GM23338 (cell line): ENCODE measurements around the gene MEGF11. TPM values are rescaled to one million over a fixed set of nuclear protein-coding genes. Genes with fewer than 3 reads are reported as not detected.

Experiments used
- ATAC-seq: fragments of 200-7000 bp; cut with Tn5 transposase; 3 replicates; pipeline ENCODE4 v1.9.1; 2020
- DNase-seq: peaks from one replicate; pipeline ENCODE4 v3.0.0-alpha.2; 2015; ENCODE audit warnings: low spot score
- H2AFZ ChIP-seq: fragments of 200-600 bp; sonication (generic); 2 replicates; pipeline ENCODE4 v1.8.0; 2016; ENCODE audit warnings: antibody characterized with exemption, mild to moderate bottlenecking, moderate library complexity
- H3F3A ChIP-seq: fragments of 200-600 bp; sonication (generic); replicated peaks from 2 replicates; pipeline ENCODE4 v1.8.0; 2017; ENCODE audit warnings: antibody characterized with exemption, mixed run types, low read depth
- H3K27ac ChIP-seq: fragments of 200-600 bp; sonication (generic); 2 replicates; pipeline ENCODE4 v1.6.1; 2016; ENCODE audit warnings: low read depth
- H3K27me3 ChIP-seq: fragments of 200-600 bp; sonication (generic); 2 replicates; pipeline ENCODE4 v1.8.0; 2016; ENCODE audit warnings: mild to moderate bottlenecking, mixed run types, moderate library complexity; ENCODE audit not compliant: insufficient read depth
- H3K36me3 ChIP-seq: fragments of 200-600 bp; sonication (generic); 2 replicates; pipeline ENCODE4 v1.8.0; 2016; ENCODE audit warnings: mild to moderate bottlenecking; ENCODE audit not compliant: insufficient read depth
- H3K4me1 ChIP-seq: fragments of 200-600 bp; sonication (generic); 2 replicates; pipeline ENCODE4 v1.8.0; 2016; ENCODE audit warnings: mild to moderate bottlenecking, moderate library complexity; ENCODE audit not compliant: insufficient read depth
- H3K4me2 ChIP-seq: fragments of 200-600 bp; sonication (generic); 2 replicates; pipeline ENCODE4 v1.7.1; 2017; ENCODE audit warnings: mixed run types
- H3K4me3 ChIP-seq: fragments of 200-600 bp; sonication (generic); 2 replicates; pipeline ENCODE4 v1.6.1; 2016; ENCODE audit warnings: mixed run types
- H3K79me2 ChIP-seq: fragments of 200-600 bp; sonication (generic); replicated peaks from 2 replicates; pipeline ENCODE4 v1.8.0; 2017; ENCODE audit warnings: mild to moderate bottlenecking; ENCODE audit not compliant: insufficient read depth
- H3K9me2 ChIP-seq: fragments of 200-600 bp; sonication (generic); 2 replicates; pipeline ENCODE4 v1.8.0; 2017; ENCODE audit not compliant: insufficient read depth
- H4K20me1 ChIP-seq: fragments of 200-600 bp; sonication (generic); replicated peaks from 2 replicates; pipeline ENCODE4 v1.8.0; 2017; ENCODE audit warnings: mild to moderate bottlenecking; ENCODE audit not compliant: insufficient read depth
- H3K27ac Mint-ChIP-seq: 2 replicates; pipeline ENCODE4 v1.8.0; 2020; ENCODE audit warnings: inconsistent platforms, mild to moderate bottlenecking, moderate library complexity, mixed read lengths
- H3K27me3 Mint-ChIP-seq: 3 replicates; pipeline ENCODE4 v1.8.0; 2022; ENCODE audit warnings: low read depth, mild to moderate bottlenecking, moderate library complexity, mixed read lengths, inconsistent platforms; ENCODE audit not compliant: insufficient read depth, poor library complexity
- H3K36me3 Mint-ChIP-seq: 3 replicates; pipeline ENCODE4 v1.8.0; 2021; ENCODE audit warnings: low read depth, mild to moderate bottlenecking, inconsistent platforms, moderate library complexity, mixed read lengths
- H3K4me1 Mint-ChIP-seq: 3 replicates; pipeline ENCODE4 v1.8.0; 2020; ENCODE audit warnings: mild to moderate bottlenecking, inconsistent platforms, mixed read lengths
- H3K4me3 Mint-ChIP-seq: 3 replicates; pipeline ENCODE4 v1.8.0; 2021; ENCODE audit warnings: moderate library complexity, mild to moderate bottlenecking, inconsistent platforms, mixed read lengths
- H3K9me3 Mint-ChIP-seq: 3 replicates; pipeline ENCODE4 v1.8.0; 2020; ENCODE audit warnings: moderate library complexity, mild to moderate bottlenecking, inconsistent platforms, mixed read lengths
- CREB1 ChIP-seq: fragments of 250-450 bp; sonication (Bioruptor Pico); IDR thresholded peaks from 2 replicates; pipeline ENCODE4 v1.5.0; 2020; ENCODE audit warnings: low read depth, mild to moderate bottlenecking, moderate library complexity
- EZH2phosphoT487 ChIP-seq: fragments of 200-600 bp; sonication (generic); IDR thresholded peaks from one replicate; pipeline ENCODE4 v1.8.1; 2018; ENCODE audit warnings: antibody characterized with exemption; ENCODE audit not compliant: unreplicated experiment
- NANOG ChIP-seq: IDR thresholded peaks from 2 replicates; pipeline ENCODE4 v1.6.1; 2016; ENCODE audit warnings: antibody characterized with exemption, borderline replicate concordance
- POLR2AphosphoS5 ChIP-seq: IDR thresholded peaks from 2 replicates; pipeline ENCODE4 v1.6.1; 2016; ENCODE audit warnings: antibody characterized with exemption, low read depth
- polyA plus RNA-seq: library from polyadenylated mRNA; unstranded; fragments of >200 nt; fragmentation: Nextera tagmentation; extraction: Ambion mirVana; gene quantifications from 2 replicates; pipeline ENCODE4 v1.2.1, GENCODE V29; 2016
- total RNA-seq: library from RNA; depleted of rRNA; stranded (reverse); fragments of >200 nt; shearing (Covaris generic); gene quantifications from 2 replicates; pipeline ENCODE4 v1.2.3, GENCODE V29; 2014
- TF ChIP-seq, protein P1 (sequence below), 2 experiments: fragments of 200-600 bp in 1 of 2; sonication (generic) in 1 of 2; conservative IDR thresholded peaks; 2 replicates each; pipeline versions ENCODE4 v1.5.1 to v1.6.1; 2016 to 2017; ENCODE audit warnings: antibody characterized with exemption in 2 of 2, low read depth in 2 of 2, mild to moderate bottlenecking in 2 of 2, moderate library complexity in 1 of 2
- TF ChIP-seq, protein P2 (sequence below): fragments of 250-450 bp; sonication (Bioruptor Pico); IDR thresholded peaks from 2 replicates; pipeline ENCODE4 v1.5.0; 2020; ENCODE audit warnings: mild to moderate bottlenecking, moderate library complexity
- TF ChIP-seq, protein P3 (sequence below): IDR thresholded peaks from one replicate; pipeline ENCODE4 v1.6.1; 2018; ENCODE audit warnings: antibody characterized with exemption; ENCODE audit not compliant: unreplicated experiment
- TF ChIP-seq, protein P4 (sequence below): IDR thresholded peaks from 2 replicates; pipeline ENCODE4 v1.6.1; 2016; ENCODE audit warnings: antibody characterized with exemption

The MEGF11 gene
- total and polyA plus RNA-seq, 2 experiments from 2014 or later = 1.3 to 1.9 TPM

DNA sequence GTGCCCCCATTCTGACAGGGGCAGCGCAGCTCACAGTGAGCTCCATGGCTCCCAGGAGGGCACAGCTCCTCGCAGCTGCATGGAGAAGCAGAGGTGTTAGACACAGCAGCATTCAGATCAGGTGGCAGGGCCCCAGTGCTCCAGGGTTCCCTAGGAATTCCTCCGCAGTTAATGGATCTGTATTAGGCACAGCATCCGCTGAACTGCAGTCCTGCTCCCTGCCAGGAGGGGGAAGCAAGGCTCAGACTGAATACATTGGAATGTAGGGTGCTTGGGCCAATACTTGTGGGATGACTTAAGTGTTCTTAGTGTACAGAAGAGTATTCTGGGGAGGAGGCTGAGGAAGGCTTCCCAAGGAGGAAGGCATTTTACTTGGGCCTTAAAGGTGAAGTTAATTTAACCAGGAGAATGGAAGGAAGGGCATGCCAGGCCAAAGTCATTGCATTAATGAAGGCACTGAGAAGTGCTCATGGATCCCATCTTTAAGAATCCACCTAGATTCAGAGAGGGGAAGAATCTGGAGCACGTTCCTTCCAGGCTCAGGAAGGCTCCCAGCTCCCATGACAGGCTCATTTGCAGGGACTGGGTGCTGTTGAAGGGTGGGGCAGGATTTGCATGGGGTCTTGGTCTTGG lies 272.6 kb downstream of the MEGF11 start:
- peak; percentile 96 for DNase-seq
- Histone ChIP-seq H4K20me1 (no peaks in the 10 kb centered on the region), H3K27ac (no peak overlapping the region), H3K9me2 (peaks cover 6% of the 10 kb centered on the region), H3K4me2 (no peak overlapping the region), H3K4me1 (peaks cover 7% of the 10 kb centered on the region), H3K79me2 (no peaks in the 10 kb centered on the region), H3K27me3 (no peaks in the 10 kb centered on the region), H3K4me3 (no peak overlapping the region), H2AFZ (no peak overlapping the region), H3K36me3 (no peaks in the 10 kb centered on the region), H3F3A (no peaks in the 10 kb centered on the region)
- H3K4me1 Mint-ChIP-seq = peaks cover 38% of the 10 kb centered on the region
- no peaks in the 10 kb centered on the region for H3K9me3 Mint-ChIP-seq
- ATAC-seq = peak; percentile 76
- H3K27me3 Mint-ChIP-seq = peaks cover 6% of the 10 kb centered on the region
- H3K4me3 Mint-ChIP-seq = peak overlapping the region; percentile 28; the same call in 2 of the 3 replicates
- no peaks in the 10 kb centered on the region for H3K36me3 Mint-ChIP-seq
- no peak overlapping the region for H3K27ac Mint-ChIP-seq
- TF ChIP-seq, protein P1, sequence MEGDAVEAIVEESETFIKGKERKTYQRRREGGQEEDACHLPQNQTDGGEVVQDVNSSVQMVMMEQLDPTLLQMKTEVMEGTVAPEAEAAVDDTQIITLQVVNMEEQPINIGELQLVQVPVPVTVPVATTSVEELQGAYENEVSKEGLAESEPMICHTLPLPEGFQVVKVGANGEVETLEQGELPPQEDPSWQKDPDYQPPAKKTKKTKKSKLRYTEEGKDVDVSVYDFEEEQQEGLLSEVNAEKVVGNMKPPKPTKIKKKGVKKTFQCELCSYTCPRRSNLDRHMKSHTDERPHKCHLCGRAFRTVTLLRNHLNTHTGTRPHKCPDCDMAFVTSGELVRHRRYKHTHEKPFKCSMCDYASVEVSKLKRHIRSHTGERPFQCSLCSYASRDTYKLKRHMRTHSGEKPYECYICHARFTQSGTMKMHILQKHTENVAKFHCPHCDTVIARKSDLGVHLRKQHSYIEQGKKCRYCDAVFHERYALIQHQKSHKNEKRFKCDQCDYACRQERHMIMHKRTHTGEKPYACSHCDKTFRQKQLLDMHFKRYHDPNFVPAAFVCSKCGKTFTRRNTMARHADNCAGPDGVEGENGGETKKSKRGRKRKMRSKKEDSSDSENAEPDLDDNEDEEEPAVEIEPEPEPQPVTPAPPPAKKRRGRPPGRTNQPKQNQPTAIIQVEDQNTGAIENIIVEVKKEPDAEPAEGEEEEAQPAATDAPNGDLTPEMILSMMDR (conservative IDR thresholded peaks at IDR 0.05; ENCODE audit: low read depth in 2 of 2) = peak; percentile 81 to 89
- TF ChIP-seq, protein P2, sequence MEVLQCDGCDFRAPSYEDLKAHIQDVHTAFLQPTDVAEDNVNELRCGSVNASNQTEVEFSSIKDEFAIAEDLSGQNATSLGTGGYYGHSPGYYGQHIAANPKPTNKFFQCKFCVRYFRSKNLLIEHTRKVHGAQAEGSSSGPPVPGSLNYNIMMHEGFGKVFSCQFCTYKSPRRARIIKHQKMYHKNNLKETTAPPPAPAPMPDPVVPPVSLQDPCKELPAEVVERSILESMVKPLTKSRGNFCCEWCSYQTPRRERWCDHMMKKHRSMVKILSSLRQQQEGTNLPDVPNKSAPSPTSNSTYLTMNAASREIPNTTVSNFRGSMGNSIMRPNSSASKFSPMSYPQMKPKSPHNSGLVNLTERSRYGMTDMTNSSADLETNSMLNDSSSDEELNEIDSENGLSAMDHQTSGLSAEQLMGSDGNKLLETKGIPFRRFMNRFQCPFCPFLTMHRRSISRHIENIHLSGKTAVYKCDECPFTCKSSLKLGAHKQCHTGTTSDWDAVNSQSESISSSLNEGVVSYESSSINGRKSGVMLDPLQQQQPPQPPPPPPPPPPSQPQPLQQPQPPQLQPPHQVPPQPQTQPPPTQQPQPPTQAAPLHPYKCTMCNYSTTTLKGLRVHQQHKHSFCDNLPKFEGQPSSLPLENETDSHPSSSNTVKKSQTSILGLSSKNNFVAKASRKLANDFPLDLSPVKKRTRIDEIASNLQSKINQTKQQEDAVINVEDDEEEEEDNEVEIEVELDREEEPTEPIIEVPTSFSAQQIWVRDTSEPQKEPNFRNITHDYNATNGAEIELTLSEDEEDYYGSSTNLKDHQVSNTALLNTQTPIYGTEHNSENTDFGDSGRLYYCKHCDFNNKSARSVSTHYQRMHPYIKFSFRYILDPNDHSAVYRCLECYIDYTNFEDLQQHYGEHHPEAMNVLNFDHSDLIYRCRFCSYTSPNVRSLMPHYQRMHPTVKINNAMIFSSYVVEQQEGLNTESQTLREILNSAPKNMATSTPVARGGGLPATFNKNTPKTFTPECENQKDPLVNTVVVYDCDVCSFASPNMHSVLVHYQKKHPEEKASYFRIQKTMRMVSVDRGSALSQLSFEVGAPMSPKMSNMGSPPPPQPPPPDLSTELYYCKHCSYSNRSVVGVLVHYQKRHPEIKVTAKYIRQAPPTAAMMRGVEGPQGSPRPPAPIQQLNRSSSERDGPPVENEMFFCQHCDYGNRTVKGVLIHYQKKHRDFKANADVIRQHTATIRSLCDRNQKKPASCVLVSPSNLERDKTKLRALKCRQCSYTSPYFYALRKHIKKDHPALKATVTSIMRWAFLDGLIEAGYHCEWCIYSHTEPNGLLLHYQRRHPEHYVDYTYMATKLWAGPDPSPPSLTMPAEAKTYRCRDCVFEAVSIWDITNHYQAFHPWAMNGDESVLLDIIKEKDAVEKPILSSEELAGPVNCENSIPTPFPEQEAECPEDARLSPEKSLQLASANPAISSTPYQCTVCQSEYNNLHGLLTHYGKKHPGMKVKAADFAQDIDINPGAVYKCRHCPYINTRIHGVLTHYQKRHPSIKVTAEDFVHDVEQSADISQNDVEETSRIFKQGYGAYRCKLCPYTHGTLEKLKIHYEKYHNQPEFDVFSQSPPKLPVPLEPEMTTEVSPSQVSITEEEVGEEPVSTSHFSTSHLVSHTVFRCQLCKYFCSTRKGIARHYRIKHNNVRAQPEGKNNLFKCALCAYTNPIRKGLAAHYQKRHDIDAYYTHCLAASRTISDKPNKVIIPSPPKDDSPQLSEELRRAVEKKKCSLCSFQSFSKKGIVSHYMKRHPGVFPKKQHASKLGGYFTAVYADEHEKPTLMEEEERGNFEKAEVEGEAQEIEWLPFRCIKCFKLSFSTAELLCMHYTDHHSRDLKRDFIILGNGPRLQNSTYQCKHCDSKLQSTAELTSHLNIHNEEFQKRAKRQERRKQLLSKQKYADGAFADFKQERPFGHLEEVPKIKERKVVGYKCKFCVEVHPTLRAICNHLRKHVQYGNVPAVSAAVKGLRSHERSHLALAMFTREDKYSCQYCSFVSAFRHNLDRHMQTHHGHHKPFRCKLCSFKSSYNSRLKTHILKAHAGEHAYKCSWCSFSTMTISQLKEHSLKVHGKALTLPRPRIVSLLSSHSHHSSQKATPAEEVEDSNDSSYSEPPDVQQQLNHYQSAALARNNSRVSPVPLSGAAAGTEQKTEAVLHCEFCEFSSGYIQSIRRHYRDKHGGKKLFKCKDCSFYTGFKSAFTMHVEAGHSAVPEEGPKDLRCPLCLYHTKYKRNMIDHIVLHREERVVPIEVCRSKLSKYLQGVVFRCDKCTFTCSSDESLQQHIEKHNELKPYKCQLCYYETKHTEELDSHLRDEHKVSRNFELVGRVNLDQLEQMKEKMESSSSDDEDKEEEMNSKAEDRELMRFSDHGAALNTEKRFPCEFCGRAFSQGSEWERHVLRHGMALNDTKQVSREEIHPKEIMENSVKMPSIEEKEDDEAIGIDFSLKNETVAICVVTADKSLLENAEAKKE = no peak

DNA sequence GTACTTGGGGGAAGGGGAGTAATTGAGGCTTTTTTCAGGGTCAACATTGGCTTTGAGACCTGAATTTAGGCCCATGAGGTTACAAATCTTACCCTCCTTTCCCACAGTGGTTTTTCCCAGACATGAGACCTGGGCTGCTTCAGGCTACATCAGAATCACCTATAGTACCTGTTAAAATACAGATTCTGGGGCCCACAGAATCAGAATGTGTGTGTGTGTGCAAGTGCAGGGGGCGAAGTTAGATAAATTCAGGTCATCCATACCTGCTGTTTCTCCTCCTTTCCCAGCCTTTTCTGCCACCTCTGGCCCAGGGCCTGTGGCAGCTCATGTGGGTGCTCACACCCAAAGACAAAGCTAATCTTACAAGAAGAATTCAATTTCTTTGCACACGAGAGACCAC lies 273.7 kb downstream of the MEGF11 start:
- no peak overlapping the region for H3K4me3 Mint-ChIP-seq
- Histone ChIP-seq H3K4me2 (no peak overlapping the region), H3K4me1 (peaks cover 7% of the 10 kb centered on the region), H3K27ac (no peak overlapping the region), H3K9me2 (peaks cover 6% of the 10 kb centered on the region), H3K4me3 (no peak overlapping the region), H3K79me2 (no peaks in the 10 kb centered on the region), H3K27me3 (no peaks in the 10 kb centered on the region), H2AFZ (no peak overlapping the region), H4K20me1 (no peaks in the 10 kb centered on the region), H3F3A (no peaks in the 10 kb centered on the region), H3K36me3 (no peaks in the 10 kb centered on the region)
- ATAC-seq (no peak), DNase-seq (no peak)
- H3K27ac Mint-ChIP-seq = no peak overlapping the region; the same call in 1 of the 2 replicates
- no peaks in the 10 kb centered on the region; the same call in 2 of the 3 replicates for H3K36me3 Mint-ChIP-seq
- H3K27me3 Mint-ChIP-seq = peaks cover 6% of the 10 kb centered on the region
- no peak for TF ChIP-seq EZH2phosphoT487
- no peak for TF ChIP-seq NANOG
- TF ChIP-seq, protein P3, sequence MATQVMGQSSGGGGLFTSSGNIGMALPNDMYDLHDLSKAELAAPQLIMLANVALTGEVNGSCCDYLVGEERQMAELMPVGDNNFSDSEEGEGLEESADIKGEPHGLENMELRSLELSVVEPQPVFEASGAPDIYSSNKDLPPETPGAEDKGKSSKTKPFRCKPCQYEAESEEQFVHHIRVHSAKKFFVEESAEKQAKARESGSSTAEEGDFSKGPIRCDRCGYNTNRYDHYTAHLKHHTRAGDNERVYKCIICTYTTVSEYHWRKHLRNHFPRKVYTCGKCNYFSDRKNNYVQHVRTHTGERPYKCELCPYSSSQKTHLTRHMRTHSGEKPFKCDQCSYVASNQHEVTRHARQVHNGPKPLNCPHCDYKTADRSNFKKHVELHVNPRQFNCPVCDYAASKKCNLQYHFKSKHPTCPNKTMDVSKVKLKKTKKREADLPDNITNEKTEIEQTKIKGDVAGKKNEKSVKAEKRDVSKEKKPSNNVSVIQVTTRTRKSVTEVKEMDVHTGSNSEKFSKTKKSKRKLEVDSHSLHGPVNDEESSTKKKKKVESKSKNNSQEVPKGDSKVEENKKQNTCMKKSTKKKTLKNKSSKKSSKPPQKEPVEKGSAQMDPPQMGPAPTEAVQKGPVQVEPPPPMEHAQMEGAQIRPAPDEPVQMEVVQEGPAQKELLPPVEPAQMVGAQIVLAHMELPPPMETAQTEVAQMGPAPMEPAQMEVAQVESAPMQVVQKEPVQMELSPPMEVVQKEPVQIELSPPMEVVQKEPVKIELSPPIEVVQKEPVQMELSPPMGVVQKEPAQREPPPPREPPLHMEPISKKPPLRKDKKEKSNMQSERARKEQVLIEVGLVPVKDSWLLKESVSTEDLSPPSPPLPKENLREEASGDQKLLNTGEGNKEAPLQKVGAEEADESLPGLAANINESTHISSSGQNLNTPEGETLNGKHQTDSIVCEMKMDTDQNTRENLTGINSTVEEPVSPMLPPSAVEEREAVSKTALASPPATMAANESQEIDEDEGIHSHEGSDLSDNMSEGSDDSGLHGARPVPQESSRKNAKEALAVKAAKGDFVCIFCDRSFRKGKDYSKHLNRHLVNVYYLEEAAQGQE = no peak
- TF ChIP-seq POLR2AphosphoS5 = no peak
- TF ChIP-seq, protein P4, sequence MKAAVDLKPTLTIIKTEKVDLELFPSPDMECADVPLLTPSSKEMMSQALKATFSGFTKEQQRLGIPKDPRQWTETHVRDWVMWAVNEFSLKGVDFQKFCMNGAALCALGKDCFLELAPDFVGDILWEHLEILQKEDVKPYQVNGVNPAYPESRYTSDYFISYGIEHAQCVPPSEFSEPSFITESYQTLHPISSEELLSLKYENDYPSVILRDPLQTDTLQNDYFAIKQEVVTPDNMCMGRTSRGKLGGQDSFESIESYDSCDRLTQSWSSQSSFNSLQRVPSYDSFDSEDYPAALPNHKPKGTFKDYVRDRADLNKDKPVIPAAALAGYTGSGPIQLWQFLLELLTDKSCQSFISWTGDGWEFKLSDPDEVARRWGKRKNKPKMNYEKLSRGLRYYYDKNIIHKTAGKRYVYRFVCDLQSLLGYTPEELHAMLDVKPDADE = no peak
- no peak for TF ChIP-seq CREB1 (CRISPR knock-in tag)
- H3K4me1 Mint-ChIP-seq = peaks cover 38% of the 10 kb centered on the region
- no peaks in the 10 kb centered on the region for H3K9me3 Mint-ChIP-seq
